PC-3 (cell line): Measurements from ENCODE around the gene NDRG2.

Experiments
- EZH2 ChIP-seq: fragments of 300-600 bp; sonication (generic); IDR thresholded peaks from one replicate; pipeline ENCODE4 v1.6.1; 2017; ENCODE audit warnings: antibody characterized with exemption, mild to moderate bottlenecking, low read length; ENCODE audit not compliant: unreplicated experiment
- EZH2phosphoT487 ChIP-seq: fragments of 300-600 bp; sonication (generic); IDR thresholded peaks from 2 replicates; pipeline ENCODE4 v1.6.1; 2018; ENCODE audit warnings: mild to moderate bottlenecking, antibody characterized with exemption, low read length, borderline replicate concordance
- TF ChIP-seq, protein P1 (sequence below): fragments of 300-600 bp; sonication (generic); conservative IDR thresholded peaks from 2 replicates; pipeline ENCODE4 v1.5.1; 2017; ENCODE audit warnings: antibody characterized with exemption, low read depth, mild to moderate bottlenecking, low read length

- TF ChIP-seq EZH2 = no peak
- TF ChIP-seq, protein P1, sequence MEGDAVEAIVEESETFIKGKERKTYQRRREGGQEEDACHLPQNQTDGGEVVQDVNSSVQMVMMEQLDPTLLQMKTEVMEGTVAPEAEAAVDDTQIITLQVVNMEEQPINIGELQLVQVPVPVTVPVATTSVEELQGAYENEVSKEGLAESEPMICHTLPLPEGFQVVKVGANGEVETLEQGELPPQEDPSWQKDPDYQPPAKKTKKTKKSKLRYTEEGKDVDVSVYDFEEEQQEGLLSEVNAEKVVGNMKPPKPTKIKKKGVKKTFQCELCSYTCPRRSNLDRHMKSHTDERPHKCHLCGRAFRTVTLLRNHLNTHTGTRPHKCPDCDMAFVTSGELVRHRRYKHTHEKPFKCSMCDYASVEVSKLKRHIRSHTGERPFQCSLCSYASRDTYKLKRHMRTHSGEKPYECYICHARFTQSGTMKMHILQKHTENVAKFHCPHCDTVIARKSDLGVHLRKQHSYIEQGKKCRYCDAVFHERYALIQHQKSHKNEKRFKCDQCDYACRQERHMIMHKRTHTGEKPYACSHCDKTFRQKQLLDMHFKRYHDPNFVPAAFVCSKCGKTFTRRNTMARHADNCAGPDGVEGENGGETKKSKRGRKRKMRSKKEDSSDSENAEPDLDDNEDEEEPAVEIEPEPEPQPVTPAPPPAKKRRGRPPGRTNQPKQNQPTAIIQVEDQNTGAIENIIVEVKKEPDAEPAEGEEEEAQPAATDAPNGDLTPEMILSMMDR = no peak; the same call in none of the 2 replicates
- no peak for TF ChIP-seq EZH2phosphoT487
These were observed 34.9 kb downstream of the NDRG2 start, which contains the start of gene METTL17 for GRCh38 chr14:20989787-20990600.
